Effector memory CD4-positive, alpha-beta T cell (primary cell): ENCODE measurements around the gene ZNF441.

ENCODE experiments used
- DNase-seq, 3 donors: peaks; one replicate each; pipeline ENCODE4 v3.0.0-alpha.2; 2020
- H3K27ac ChIP-seq: 2 replicates; pipeline ENCODE4 v1.7.0; 2013; ENCODE audit warnings: mild to moderate bottlenecking, low read length, moderate library complexity; ENCODE audit not compliant: insufficient read depth, poor library complexity, severe bottlenecking
- H3K27me3 ChIP-seq: replicated peaks from 2 replicates; pipeline ENCODE4 v1.7.0; 2013; ENCODE audit warnings: mild to moderate bottlenecking, low read length; ENCODE audit not compliant: insufficient read depth, control insufficient read depth, poor library complexity, severe bottlenecking
- H3K36me3 ChIP-seq: 2 replicates; pipeline ENCODE4 v1.7.0; 2013; ENCODE audit warnings: mild to moderate bottlenecking, low read length, moderate library complexity; ENCODE audit not compliant: control insufficient read depth, insufficient read depth
- H3K4me1 ChIP-seq: 2 replicates; pipeline ENCODE4 v1.7.0; 2013; ENCODE audit warnings: low read length, mild to moderate bottlenecking; ENCODE audit not compliant: control insufficient read depth, insufficient read depth, poor library complexity, severe bottlenecking
- H3K4me3 ChIP-seq: 2 replicates; pipeline ENCODE4 v1.7.0; 2013; ENCODE audit warnings: low read length, low read depth, mild to moderate bottlenecking; ENCODE audit not compliant: insufficient read depth, poor library complexity, severe bottlenecking
- H3K9me3 ChIP-seq: 2 replicates; pipeline ENCODE4 v1.7.0; 2013; ENCODE audit warnings: mild to moderate bottlenecking, low read length, moderate library complexity; ENCODE audit not compliant: control insufficient read depth

The ZNF441 gene

DNA sequence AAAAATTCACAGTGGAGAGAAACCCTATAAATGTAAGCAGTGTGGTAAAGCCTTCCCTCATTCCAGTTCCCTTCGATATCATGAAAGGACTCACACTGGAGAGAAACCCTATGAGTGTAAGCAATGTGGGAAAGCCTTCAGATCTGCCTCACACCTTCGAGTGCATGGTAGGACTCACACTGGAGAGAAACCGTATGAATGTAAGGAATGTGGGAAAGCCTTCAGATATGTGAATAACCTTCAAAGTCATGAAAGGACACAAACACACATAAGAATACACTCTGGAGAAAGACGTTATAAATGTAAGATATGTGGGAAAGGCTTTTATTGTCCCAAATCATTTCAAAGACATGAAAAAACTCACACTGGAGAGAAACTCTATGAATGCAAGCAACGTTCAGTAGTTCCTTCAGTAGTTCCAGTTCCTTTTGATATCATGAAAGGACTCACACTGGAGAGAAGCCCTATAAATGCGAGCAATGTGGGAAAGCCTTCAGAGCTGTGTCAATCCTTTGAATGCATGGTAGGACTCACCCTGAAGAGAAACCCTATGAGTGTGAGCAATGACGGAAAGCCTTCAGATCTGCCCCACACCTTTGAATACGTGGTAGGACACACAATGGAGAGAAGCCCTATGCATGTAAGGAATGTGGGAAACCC is 65.6 kb downstream of the ZNF441 start:
- H3K27ac ChIP-seq, result no peak overlapping the region
- no peak for DNase-seq
- H3K27me3 ChIP-seq, result no peaks in the 10 kb centered on the region
- H3K36me3 ChIP-seq, result peaks cover 31% of the 10 kb centered on the region
- H3K9me3 ChIP-seq, result peaks cover 11% of the 10 kb centered on the region
- no peak overlapping the region for H3K4me3 ChIP-seq
- no peaks in the 10 kb centered on the region for H3K4me1 ChIP-seq

DNA sequence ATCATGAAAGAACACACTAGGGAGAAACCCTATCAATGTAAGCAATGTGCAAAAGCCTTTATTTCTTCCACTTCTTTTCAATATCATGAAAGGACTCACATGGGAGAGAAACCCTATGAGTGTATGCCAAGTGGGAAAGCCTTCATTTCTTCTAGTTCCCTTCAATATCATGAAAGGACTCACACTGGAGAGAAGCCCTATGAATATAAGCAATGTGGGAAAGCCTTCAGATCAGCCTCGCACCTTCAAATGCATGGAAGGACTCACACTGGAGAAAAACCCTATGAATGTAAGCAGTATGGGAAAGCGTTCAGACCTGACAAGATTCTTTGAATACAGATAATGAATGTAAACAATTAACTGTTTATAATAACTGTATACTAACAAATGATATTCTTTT is 66.7 kb downstream of the ZNF441 start:
- H3K4me1 ChIP-seq, result no peaks in the 10 kb centered on the region
- H3K27ac ChIP-seq, result no peak overlapping the region
- DNase-seq, result no peak
- H3K27me3 ChIP-seq, result no peaks in the 10 kb centered on the region
- H3K4me3 ChIP-seq, result no peak overlapping the region
- peaks cover 11% of the 10 kb centered on the region for H3K9me3 ChIP-seq
- peaks cover 27% of the 10 kb centered on the region for H3K36me3 ChIP-seq
